Central memory CD8-positive, alpha-beta T cell (primary cell): ENCODE results near the gene ZMIZ2.

Experiments used
- ATAC-seq: fragments of 150-1000 bp; cut with Tn5 transposase; replicated peaks from 2 replicates; pipeline ENCODE4 v1.10.0; 2022; ENCODE audit warnings: mild to moderate bottlenecking, moderate FRiP score, moderate number of reproducible peaks; ENCODE audit not compliant: poor library complexity, severe bottlenecking; ENCODE audit errors: extremely low read depth
- DNase-seq, 2 donors: peaks; one replicate each; pipeline ENCODE4 v3.0.0; 2021; ENCODE audit warnings: low spot score in 2 of 2
- H3K27ac Mint-ChIP-seq: one replicate; pipeline ENCODE4 v1.8.0; 2022; ENCODE audit warnings: low read depth, mild to moderate bottlenecking, moderate library complexity, mixed read lengths
- H3K27me3 Mint-ChIP-seq: one replicate; pipeline ENCODE4 v1.8.0; 2022; ENCODE audit warnings: mixed read lengths
- H3K36me3 Mint-ChIP-seq: one replicate; pipeline ENCODE4 v1.8.0; 2022; ENCODE audit warnings: mild to moderate bottlenecking, moderate library complexity, mixed read lengths; ENCODE audit not compliant: insufficient read depth
- H3K4me1 Mint-ChIP-seq: one replicate; pipeline ENCODE4 v1.8.0; 2022; ENCODE audit warnings: mixed read lengths
- H3K4me3 Mint-ChIP-seq: one replicate; pipeline ENCODE4 v1.8.0; 2022; ENCODE audit warnings: mild to moderate bottlenecking, moderate library complexity, mixed read lengths
- H3K9me3 Mint-ChIP-seq: one replicate; pipeline ENCODE4 v1.8.0; 2022; ENCODE audit warnings: mixed read lengths

ZMIZ2 gene

DNA sequence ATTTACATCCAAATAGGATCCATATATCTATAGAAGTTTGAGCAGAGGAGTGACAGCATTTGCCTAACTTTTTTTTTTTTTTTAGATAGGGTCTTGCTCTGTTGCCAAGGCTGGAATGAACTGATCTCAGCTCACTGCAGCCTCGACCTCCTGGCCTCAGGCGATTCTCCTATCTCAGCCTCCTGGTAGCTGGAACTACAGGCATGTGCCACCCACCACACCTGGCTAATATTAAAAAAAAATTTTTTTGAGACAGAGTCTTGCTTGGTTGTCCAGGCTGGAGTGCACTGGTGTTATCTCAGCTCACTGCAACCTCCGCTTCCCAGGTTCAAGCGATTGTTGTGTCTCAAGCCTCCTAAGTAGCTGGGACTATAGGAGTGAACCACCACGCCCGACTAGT lies 62.9 kb downstream of the ZMIZ2 start:
- DNase-seq = no peak
- Mint-ChIP-seq H3K9me3 (no peaks in the 10 kb centered on the region), H3K27ac (no peak overlapping the region), H3K4me3 (no peak overlapping the region), H3K27me3 (no peaks in the 10 kb centered on the region), H3K4me1 (no peaks in the 10 kb centered on the region), H3K36me3 (peaks cover 1% of the 10 kb centered on the region)
- ATAC-seq = no peak

DNA sequence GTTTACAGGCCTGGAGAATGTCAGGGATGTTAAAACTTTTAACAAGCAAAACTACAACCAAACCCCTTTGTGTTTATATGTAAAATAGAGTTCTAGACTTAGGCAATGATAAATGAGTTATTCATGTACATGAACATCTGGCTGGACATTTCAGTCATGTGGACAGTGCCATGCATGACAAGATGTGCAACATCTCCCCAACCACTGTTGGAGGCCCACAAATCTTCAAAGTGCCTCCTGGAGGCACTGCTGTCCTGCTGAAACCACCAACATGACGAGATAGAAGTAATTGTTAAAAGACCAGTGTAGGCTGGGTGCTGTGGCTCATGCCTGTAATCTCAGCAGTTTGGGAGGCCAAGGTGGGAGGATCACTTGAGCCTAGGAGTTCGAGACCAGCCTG lies 66.3 kb downstream of the ZMIZ2 start:
- ATAC-seq (no peak), DNase-seq (no peak)
- Mint-ChIP-seq H3K27me3 (no peaks in the 10 kb centered on the region), H3K4me1 (no peaks in the 10 kb centered on the region), H3K4me3 (no peak overlapping the region), H3K9me3 (no peaks in the 10 kb centered on the region), H3K36me3 (peaks cover 3% of the 10 kb centered on the region), H3K27ac (no peak overlapping the region)

DNA sequence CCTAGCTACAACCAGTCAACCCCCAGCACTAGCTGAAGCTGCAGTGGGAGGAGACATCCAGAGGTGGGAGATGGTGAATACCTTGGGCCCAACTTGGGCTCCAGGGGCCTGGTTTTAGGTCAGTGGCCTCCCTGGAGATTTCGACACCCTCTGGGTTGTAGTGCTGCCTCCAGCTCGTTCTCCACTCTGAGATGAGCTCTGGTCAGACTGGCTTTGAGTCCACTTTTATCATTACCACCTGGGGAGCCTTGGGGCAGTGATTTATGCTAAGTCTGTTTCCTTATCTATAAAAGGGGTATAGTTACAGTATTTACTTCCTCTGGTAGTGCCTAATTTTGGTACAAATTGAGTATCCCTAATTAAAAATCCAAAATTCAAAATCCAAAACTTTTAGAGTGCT lies 70.6 kb downstream of the ZMIZ2 start:
- ATAC-seq = no peak
- Mint-ChIP-seq H3K36me3 (peaks cover 15% of the 10 kb centered on the region), H3K4me1 (peaks cover 6% of the 10 kb centered on the region), H3K27me3 (no peaks in the 10 kb centered on the region), H3K27ac (no peak overlapping the region), H3K4me3 (no peak overlapping the region), H3K9me3 (no peaks in the 10 kb centered on the region)
- no peak for DNase-seq
